ENCODE data around the gene PCDH11Y.
"Not testable (repeated sequence)": the region's sequence is repeated elsewhere in the genome, so short reads cannot be mapped to it uniquely, and the experiment has no call there.

PCDH11Y gene

DNA sequence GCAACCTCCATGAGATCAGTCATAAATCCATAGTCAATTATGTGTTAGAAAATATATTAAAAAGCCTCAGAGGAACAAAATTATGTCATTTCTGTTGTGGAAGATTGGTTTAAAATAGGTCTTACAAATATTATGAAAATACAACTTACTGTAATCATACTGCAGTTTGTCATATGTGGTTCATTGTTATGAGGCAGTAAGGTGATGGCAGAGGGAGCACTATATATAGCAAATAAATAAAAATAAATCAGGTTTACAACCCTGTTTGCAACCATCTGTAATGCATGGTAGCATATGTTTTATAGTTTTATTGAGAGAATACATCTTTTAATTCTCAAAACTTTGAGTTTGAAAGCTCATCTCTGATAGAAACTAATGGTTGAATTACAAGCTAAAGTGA, 543.6 kb downstream of the PCDH11Y start:
- H3K27me3 ChIP-seq (ENCODE audit: insufficient read depth, low read length); H3K27ac ChIP-seq (ENCODE audit: low read depth, low read length); H3K36me3 ChIP-seq (ENCODE audit: insufficient read depth, low read length); H3K9ac ChIP-seq (ENCODE audit: low read depth, low read length); H3K9me3 ChIP-seq (ENCODE audit: insufficient read depth, low read depth, low read length); H3K4me3 ChIP-seq (ENCODE audit: low read length); H3K4me1 ChIP-seq (ENCODE audit: insufficient read depth, low read length): not testable (repeated sequence)

DNA sequence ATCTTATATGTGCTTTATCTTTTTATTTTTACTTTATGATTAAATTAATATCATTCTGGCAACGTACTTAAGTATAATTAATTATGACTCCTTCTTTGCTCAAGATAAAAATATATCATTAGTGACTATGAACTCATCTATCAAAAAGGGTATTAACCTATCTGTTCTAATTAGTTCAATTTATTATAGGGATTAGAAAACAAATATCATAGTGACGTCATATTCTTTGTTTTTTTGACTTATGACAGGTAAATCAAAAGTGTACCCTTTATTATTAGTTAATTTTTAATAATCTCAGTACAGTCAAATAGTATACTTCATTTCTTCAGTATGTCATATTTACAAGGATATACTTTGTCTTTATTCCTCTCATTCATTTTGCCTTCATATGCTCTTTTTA, 638.5 kb downstream of the PCDH11Y start:
- not testable (repeated sequence) for H3K4me1 ChIP-seq (ENCODE audit: insufficient read depth, low read length); H3K36me3 ChIP-seq (ENCODE audit: insufficient read depth, low read length); H3K9ac ChIP-seq (ENCODE audit: low read depth, low read length); H3K9me3 ChIP-seq (ENCODE audit: insufficient read depth, low read depth, low read length); H3K27ac ChIP-seq (ENCODE audit: low read depth, low read length); H3K27me3 ChIP-seq (ENCODE audit: insufficient read depth, low read length); H3K4me3 ChIP-seq (ENCODE audit: low read length)
- no CpG with 5 or more reads among the region's 2 CpGs for WGBS

DNA sequence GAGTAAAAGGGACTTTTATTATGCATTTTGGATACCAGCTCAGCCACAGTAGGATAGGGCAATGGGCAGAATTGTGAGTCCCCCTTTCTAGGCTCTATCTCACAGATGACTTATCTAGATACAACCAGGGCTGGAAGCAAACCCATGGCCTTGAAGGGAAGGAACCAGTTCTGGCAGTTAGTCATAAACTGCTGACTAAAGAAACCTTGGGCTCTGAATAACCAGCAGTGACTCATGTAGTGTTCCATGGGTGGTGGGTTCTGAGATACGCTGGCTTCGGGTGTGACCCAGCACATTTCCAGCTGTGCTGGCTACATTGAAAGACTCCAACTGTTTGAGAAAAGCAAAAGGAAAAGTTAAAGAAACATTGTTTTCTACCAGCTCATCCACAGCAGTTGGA, 679.2 kb downstream of the PCDH11Y start:
- not testable (repeated sequence) for H3K4me3 ChIP-seq (ENCODE audit: low read length)

DNA sequence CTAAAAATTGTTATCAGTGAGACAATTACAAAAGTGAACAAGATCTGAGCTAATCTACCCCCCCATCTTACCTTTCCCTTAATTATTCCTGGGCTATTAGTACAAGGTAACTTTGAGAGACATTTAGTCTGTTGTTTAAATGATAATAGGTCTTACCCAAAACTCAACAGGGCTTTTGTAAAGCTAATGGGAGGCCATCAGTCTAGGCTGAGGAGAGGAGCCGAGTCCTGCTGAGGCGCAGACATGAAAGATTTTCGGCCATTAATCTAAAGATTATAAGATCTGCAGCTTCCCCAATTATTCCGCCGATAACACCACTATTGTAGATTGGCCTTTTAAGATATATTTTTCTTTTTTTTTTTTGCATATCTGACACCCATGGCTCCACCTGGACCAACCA, 708.6 kb downstream of the PCDH11Y start:
- H3K9me3 ChIP-seq (ENCODE audit: insufficient read depth, low read depth, low read length); H3K9ac ChIP-seq (ENCODE audit: low read depth, low read length); H3K27me3 ChIP-seq (ENCODE audit: insufficient read depth, low read length); H3K4me1 ChIP-seq (ENCODE audit: insufficient read depth, low read length); H3K4me3 ChIP-seq (ENCODE audit: low read length); H3K36me3 ChIP-seq (ENCODE audit: insufficient read depth, low read length); H3K27ac ChIP-seq (ENCODE audit: low read depth, low read length): not testable (repeated sequence)
- WGBS = no CpG with 5 or more reads among the region's 5 CpGs

More for the DNA sequence above, 679.2 kb downstream of the PCDH11Y start:
- H3K36me3 ChIP-seq (ENCODE audit: insufficient read depth, low read length); H3K4me1 ChIP-seq (ENCODE audit: insufficient read depth, low read length); H3K9ac ChIP-seq (ENCODE audit: low read depth, low read length); H3K9me3 ChIP-seq (ENCODE audit: insufficient read depth, low read depth, low read length); H3K27me3 ChIP-seq (ENCODE audit: insufficient read depth, low read length); H3K27ac ChIP-seq (ENCODE audit: low read depth, low read length): not testable (repeated sequence)
- WGBS = no CpG with 5 or more reads among the region's 2 CpGs

DNA sequence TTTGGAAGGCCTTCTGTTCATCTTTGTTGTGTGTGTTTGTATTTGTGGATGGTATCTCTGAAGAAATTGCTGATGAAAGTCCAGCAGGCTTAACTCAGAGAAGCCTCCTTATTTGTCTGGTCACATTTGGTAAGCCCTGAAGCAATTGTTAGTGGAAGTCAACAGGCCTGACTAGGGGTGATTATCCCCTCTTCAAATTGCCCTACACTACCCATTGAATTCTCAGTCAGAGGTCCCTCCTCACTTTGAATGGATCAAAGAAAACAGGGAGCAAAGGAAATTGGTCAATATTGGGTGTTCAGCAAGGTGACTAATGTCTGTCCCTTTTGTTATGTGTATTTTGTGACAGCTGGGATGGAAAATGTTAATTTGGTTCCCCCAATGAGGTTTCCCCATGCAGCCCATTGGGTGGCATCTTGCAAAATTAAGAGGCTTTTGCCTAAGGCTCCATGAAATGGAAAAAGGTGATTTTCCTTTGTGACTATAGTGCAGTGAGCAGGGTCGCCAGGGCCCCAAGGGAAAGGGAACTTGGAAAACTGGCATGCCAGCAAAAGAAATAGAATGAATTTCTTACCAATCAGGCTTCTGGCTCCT, 709.8 kb downstream of the PCDH11Y start:
- peak overlapping the region; percentile 71; the same call in 1 of the 2 replicates for H3K27ac ChIP-seq (ENCODE audit: low read depth, low read length)
- not testable (repeated sequence) for H3K9ac ChIP-seq (ENCODE audit: low read depth, low read length); H3K4me3 ChIP-seq (ENCODE audit: low read length); H3K27me3 ChIP-seq (ENCODE audit: insufficient read depth, low read length); H3K36me3 ChIP-seq (ENCODE audit: insufficient read depth, low read length); H3K4me1 ChIP-seq (ENCODE audit: insufficient read depth, low read length); H3K9me3 ChIP-seq (ENCODE audit: insufficient read depth, low read depth, low read length)
- WGBS = no CpG with 5 or more reads among the region's 1 CpG

DNA sequence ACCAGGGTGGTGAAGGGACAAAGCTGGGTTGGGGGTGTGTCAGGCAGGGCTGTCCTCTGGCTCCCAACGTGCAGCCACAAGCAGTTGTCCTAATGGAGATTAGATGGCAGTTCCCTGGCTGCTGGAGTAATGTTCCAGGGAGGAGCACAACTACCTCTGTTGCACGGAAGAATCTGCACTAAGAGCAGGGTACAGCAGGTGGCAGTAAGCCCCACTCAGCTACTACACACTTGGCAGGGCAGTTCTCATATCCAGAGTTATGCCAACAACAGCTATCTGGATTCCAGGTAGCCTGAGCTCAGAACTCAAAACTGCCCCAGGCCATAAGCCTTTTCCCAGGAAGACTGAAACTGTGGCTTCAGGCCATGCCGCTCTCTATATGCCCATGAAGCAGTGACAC, 761.3 kb downstream of the PCDH11Y start:
- WGBS = 71% methylated on average over 2 of the region's 3 CpGs
- H3K4me1 ChIP-seq (ENCODE audit: insufficient read depth, low read length); H3K27me3 ChIP-seq (ENCODE audit: insufficient read depth, low read length); H3K27ac ChIP-seq (ENCODE audit: low read depth, low read length); H3K4me3 ChIP-seq (ENCODE audit: low read length); H3K9ac ChIP-seq (ENCODE audit: low read depth, low read length); H3K9me3 ChIP-seq (ENCODE audit: insufficient read depth, low read depth, low read length); H3K36me3 ChIP-seq (ENCODE audit: insufficient read depth, low read length): not testable (repeated sequence)

DNA sequence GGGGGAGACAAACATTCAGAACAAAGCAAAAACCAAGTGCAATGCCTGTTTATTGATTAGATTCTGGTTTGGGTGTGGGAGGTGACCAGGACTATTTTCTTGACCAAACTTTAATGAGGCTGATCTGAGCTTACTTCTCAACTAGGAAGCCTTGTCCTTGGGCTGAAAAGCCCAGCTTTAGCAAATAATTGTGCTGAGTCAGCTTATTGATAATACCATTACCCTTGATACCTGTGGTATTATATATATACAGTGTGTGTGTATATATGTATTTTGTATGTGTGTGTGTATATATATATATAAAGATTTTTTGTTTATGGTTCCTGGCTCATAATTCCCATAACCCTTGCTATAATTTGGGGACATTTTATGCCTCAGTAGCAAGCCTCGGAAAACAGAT, 776.4 kb downstream of the PCDH11Y start:
- H3K27me3 ChIP-seq (ENCODE audit: insufficient read depth, low read length); H3K36me3 ChIP-seq (ENCODE audit: insufficient read depth, low read length); H3K9me3 ChIP-seq (ENCODE audit: insufficient read depth, low read depth, low read length); H3K27ac ChIP-seq (ENCODE audit: low read depth, low read length); H3K4me3 ChIP-seq (ENCODE audit: low read length); H3K9ac ChIP-seq (ENCODE audit: low read depth, low read length); H3K4me1 ChIP-seq (ENCODE audit: insufficient read depth, low read length): not testable (repeated sequence)
- WGBS = no CpG with 5 or more reads among the region's 1 CpG
